Measurements from ENCODE around the gene ENTHD1.

ENTHD1 gene

GRCh38 chr22:39723899-39724351 is 169.6 kb downstream of the ENTHD1 start (continued):
- TF ChIP-seq REST (tag by site-specific recombination; IDR thresholded peaks at IDR 0.05): no peak
- TF ChIP-seq BCL11B (tag by site-specific recombination; IDR thresholded peaks at IDR 0.05; ENCODE audit: low read depth): no peak
- TF ChIP-seq ZNF391 (tag by site-specific recombination; IDR thresholded peaks at IDR 0.05; ENCODE audit: borderline replicate concordance, low read depth): no peak
- TF ChIP-seq PRDM10 (tag by site-specific recombination; IDR thresholded peaks at IDR 0.05): peak; percentile 34; the same call in 1 of the 2 replicates
- TF ChIP-seq ZFHX2 (tag by site-specific recombination; conservative IDR thresholded peaks at IDR 0.05): peak; percentile 32; the same call in 1 of the 2 replicates
- TF ChIP-seq, protein P1, sequence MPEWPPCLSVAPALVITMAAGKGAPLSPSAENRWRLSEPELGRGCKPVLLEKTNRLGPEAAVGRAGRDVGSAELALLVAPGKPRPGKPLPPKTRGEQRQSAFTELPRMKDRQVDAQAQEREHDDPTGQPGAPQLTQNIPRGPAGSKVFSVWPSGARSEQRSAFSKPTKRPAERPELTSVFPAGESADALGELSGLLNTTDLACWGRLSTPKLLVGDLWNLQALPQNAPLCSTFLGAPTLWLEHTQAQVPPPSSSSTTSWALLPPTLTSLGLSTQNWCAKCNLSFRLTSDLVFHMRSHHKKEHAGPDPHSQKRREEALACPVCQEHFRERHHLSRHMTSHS (tag by site-specific recombination; IDR thresholded peaks at IDR 0.05): no peak
- TF ChIP-seq ZIC2 (tag by site-specific recombination; IDR thresholded peaks at IDR 0.05): peak; percentile 52
- TF ChIP-seq, protein P2, sequence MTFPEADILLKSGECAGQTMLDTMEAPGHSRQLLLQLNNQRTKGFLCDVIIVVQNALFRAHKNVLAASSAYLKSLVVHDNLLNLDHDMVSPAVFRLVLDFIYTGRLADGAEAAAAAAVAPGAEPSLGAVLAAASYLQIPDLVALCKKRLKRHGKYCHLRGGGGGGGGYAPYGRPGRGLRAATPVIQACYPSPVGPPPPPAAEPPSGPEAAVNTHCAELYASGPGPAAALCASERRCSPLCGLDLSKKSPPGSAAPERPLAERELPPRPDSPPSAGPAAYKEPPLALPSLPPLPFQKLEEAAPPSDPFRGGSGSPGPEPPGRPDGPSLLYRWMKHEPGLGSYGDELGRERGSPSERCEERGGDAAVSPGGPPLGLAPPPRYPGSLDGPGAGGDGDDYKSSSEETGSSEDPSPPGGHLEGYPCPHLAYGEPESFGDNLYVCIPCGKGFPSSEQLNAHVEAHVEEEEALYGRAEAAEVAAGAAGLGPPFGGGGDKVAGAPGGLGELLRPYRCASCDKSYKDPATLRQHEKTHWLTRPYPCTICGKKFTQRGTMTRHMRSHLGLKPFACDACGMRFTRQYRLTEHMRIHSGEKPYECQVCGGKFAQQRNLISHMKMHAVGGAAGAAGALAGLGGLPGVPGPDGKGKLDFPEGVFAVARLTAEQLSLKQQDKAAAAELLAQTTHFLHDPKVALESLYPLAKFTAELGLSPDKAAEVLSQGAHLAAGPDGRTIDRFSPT (tag by site-specific recombination; IDR thresholded peaks at IDR 0.05): no peak
- no peak for TF ChIP-seq ZNF202 (tag by site-specific recombination; IDR thresholded peaks at IDR 0.05; ENCODE audit: borderline replicate concordance)
- TF ChIP-seq, protein P3, sequence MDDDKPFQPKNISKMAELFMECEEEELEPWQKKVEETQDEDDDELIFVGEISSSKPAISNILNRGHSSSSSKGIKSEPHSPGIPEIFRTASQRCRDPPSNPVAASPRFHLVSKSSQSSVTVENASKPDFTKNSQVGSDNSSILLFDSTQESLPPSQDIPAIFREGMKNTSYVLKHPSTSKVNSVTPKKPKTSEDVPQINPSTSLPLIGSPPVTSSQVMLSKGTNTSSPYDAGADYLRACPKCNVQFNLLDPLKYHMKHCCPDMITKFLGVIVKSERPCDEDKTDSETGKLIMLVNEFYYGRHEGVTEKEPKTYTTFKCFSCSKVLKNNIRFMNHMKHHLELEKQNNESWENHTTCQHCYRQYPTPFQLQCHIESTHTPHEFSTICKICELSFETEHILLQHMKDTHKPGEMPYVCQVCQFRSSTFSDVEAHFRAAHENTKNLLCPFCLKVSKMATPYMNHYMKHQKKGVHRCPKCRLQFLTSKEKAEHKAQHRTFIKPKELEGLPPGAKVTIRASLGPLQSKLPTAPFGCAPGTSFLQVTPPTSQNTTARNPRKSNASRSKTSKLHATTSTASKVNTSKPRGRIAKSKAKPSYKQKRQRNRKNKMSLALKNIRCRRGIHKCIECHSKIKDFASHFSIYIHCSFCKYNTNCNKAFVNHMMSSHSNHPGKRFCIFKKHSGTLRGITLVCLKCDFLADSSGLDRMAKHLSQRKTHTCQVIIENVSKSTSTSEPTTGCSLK (tag by site-specific recombination; IDR thresholded peaks at IDR 0.05): no peak
- TF ChIP-seq YY1 (tag by site-specific recombination; IDR thresholded peaks at IDR 0.05): no peak
- no peak for TF ChIP-seq ZNF292 (tag by site-specific recombination; IDR thresholded peaks at IDR 0.05; ENCODE audit: borderline replicate concordance, low read depth)
- no peak for TF ChIP-seq TCF7L2 (IDR thresholded peaks at IDR 0.05; ENCODE audit: borderline replicate concordance, low read depth, low read length)
- no peak for TF ChIP-seq ZFP41 (tag by site-specific recombination; IDR thresholded peaks at IDR 0.05; ENCODE audit: borderline replicate concordance)
- TF ChIP-seq ZNF560 (tag by site-specific recombination; IDR thresholded peaks at IDR 0.05; ENCODE audit: borderline replicate concordance): no peak
- no peak for TF ChIP-seq ZBTB1 (tag by site-specific recombination; IDR thresholded peaks at IDR 0.05)
- no peak for TF ChIP-seq PRDM4 (tag by site-specific recombination; IDR thresholded peaks at IDR 0.05)
- no peak for TF ChIP-seq ZBTB17 (tag by site-specific recombination; IDR thresholded peaks at IDR 0.05)
- TF ChIP-seq MYNN (tag by site-specific recombination; IDR thresholded peaks at IDR 0.05; ENCODE audit: borderline replicate concordance): no peak
- TF ChIP-seq GLI2 (tag by site-specific recombination; IDR thresholded peaks at IDR 0.05; ENCODE audit: borderline replicate concordance, low read depth): no peak
- TF ChIP-seq SP7 (tag by site-specific recombination; IDR thresholded peaks at IDR 0.05): no peak
- no peak for TF ChIP-seq REPIN1 (tag by site-specific recombination; IDR thresholded peaks at IDR 0.05; ENCODE audit: low read depth)
- no peak for TF ChIP-seq HOXC10 (CRISPR knock-in tag; IDR thresholded peaks at IDR 0.05)
- no peak for TF ChIP-seq YY2 (tag by site-specific recombination; IDR thresholded peaks at IDR 0.05)
- no peak for TF ChIP-seq ZNF23 (tag by site-specific recombination; IDR thresholded peaks at IDR 0.05; ENCODE audit: borderline replicate concordance)
